Measurements from ENCODE around the gene OR10R2. TPM values are rescaled to one million over a fixed set of nuclear protein-coding genes. Genes with fewer than 3 reads are reported as not detected.

OR10R2 gene
- total and polyA plus RNA-seq, 12 donors, result not detected

- DNase-seq (no peak), ATAC-seq (no peak)
- no peaks in the 10 kb centered on the region for H3K4me1 ChIP-seq
- peaks cover 0 to 20% (median 0%) of the 10 kb centered on the region in 7 donors for H3K27me3 ChIP-seq
- intact Hi-C loops (cut with DNase I), result loop anchor here in 1 of 10 donors (5.0 kb wide), 1 partner anchor 292 kb away; no protein-coding TSS in a partner anchor
- no peak overlapping the region for H3K27ac ChIP-seq
- no peaks in the 10 kb centered on the region for H3K9me3 ChIP-seq
- no peak overlapping the region for H3K4me3 ChIP-seq
- 0 to 17% methylated on average over 2 of the region's 2 CpGs for WGBS, 2 donors
- TF ChIP-seq, protein P1, sequence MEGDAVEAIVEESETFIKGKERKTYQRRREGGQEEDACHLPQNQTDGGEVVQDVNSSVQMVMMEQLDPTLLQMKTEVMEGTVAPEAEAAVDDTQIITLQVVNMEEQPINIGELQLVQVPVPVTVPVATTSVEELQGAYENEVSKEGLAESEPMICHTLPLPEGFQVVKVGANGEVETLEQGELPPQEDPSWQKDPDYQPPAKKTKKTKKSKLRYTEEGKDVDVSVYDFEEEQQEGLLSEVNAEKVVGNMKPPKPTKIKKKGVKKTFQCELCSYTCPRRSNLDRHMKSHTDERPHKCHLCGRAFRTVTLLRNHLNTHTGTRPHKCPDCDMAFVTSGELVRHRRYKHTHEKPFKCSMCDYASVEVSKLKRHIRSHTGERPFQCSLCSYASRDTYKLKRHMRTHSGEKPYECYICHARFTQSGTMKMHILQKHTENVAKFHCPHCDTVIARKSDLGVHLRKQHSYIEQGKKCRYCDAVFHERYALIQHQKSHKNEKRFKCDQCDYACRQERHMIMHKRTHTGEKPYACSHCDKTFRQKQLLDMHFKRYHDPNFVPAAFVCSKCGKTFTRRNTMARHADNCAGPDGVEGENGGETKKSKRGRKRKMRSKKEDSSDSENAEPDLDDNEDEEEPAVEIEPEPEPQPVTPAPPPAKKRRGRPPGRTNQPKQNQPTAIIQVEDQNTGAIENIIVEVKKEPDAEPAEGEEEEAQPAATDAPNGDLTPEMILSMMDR (IDR thresholded peaks at IDR 0.05), result no peak
- no peaks in the 10 kb centered on the region for H3K36me3 ChIP-seq
Observed at GRCh38 chr1:158494796-158495195, 22.8 kb downstream of the OR10R2 start.

DNA sequence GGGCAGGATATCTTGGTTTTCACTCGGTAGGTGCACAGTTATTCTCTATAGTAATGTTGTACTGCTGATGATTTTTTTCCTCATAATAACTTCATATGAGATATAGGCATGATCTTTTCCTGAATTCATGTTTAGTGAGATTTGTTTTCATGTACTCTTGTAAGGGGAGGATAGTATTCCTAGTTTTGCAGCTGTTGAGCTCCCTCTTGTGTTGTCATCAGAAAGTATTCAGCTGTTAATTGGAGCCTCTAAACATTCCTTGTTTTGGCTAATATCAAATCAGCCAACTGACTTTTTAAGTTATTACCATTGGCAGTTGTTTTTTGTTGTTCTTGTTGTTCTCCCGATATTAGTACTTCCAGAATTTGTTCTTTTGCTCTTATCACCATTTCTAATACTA, 24.4 kb downstream of the OR10R2 start:
- Histone ChIP-seq H3K27me3 (peaks cover 0 to 21% (median 0%) of the 10 kb centered on the region in 7 donors), H3K9me3 (no peaks in the 10 kb centered on the region), H3K4me3 (no peak overlapping the region), H3K4me1 (no peaks in the 10 kb centered on the region), H3K36me3 (no peaks in the 10 kb centered on the region), H3K27ac (no peak overlapping the region)
- intact Hi-C loops (cut with DNase I), result loop anchor here in 1 of 10 donors (5.0 kb wide), 1 partner anchor 294 kb away; no protein-coding TSS in a partner anchor
- ATAC-seq (no peak), DNase-seq (no peak)
- WGBS, 2 donors, result 23 to 26% methylated on average over 2 of the region's 2 CpGs
- TF ChIP-seq, protein P1 (IDR thresholded peaks at IDR 0.05), result peak in 5 of 9 donors; percentile 23 to 51 (median 39)

DNA sequence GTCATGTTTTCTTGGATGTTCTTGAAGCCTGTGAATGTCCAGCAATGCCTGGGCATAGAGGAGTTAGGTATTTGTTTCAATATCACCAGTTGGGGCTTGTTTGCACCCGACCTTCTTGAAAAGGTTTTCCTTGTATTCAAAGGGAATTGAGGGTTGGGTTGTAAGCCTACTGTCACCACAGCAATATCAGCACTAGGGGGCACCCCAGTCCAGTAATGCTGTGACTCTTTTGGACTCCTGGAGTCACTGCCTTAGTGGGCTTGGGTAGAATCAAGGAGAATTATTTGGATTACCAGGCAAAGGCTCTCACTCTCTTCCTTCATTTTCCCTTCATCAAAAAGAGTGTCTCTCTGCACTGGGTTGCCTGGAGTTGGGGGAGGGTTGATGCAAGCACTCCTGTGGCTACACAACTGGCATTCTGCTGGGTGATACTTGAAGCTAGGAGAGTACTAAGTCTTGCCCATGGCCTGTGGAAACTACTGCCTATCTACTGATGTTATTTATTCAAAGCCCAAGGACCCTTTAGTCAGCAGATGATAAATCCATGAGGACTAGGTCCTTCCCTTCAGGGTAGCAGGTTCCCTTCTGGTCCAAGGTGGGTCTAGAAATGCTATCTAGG, 34.5 kb downstream of the OR10R2 start:
- Histone ChIP-seq H3K9me3 (peaks cover 0 to 31% (median 0%) of the 10 kb centered on the region in 11 donors), H3K4me1 (peaks cover 0 to 12% (median 0%) of the 10 kb centered on the region in 9 donors), H3K36me3 (no peaks in the 10 kb centered on the region), H3K27me3 (peaks cover 0 to 9% (median 0%) of the 10 kb centered on the region in 7 donors), H3K27ac (no peak overlapping the region), H3K4me3 (no peak overlapping the region)
- TF ChIP-seq, protein P1 (IDR thresholded peaks at IDR 0.05), result peak in 7 of 9 donors; percentile 19 to 70 (median 29)
- ATAC-seq, result no peak
- 50 to 52% methylated on average over 1 of the region's 1 CpG for WGBS, 2 donors
- intact Hi-C loops (cut with DNase I), result loop anchor here in 4 of 10 donors (2.0 to 10.0 kb wide), 4 partner anchors 302 to 568 kb away; partner anchors contain the start of gene AIM2 (in 2 of the 4)
- DNase-seq, result peak; percentile 9

- H3K27ac ChIP-seq, result no peak overlapping the region
- ATAC-seq, result no peak
- WGBS, 2 donors, result 62 to 89% methylated on average over 2 of the region's 2 CpGs
- no peak for DNase-seq
- peaks cover 0 to 9% (median 0%) of the 10 kb centered on the region in 7 donors for H3K27me3 ChIP-seq
- peaks cover 0 to 26% (median 0%) of the 10 kb centered on the region in 11 donors for H3K9me3 ChIP-seq
- intact Hi-C loops (cut with DNase I), result loop anchor here in 4 of 10 donors (2.0 to 10.0 kb wide), 4 partner anchors 303 to 567 kb away; partner anchors contain the start of gene AIM2 (in 2 of the 4)
- H3K4me3 ChIP-seq, result no peak overlapping the region
- peaks cover 0 to 12% (median 0%) of the 10 kb centered on the region in 9 donors for H3K4me1 ChIP-seq
- TF ChIP-seq, protein P1 (IDR thresholded peaks at IDR 0.05), result no peak
- no peaks in the 10 kb centered on the region for H3K36me3 ChIP-seq
Observed at GRCh38 chr1:158507511-158507910, 35.5 kb downstream of the OR10R2 start.
